Measurements from ENCODE around the gene TMEM138. TPM values are rescaled to one million over a fixed set of nuclear protein-coding genes. Genes with fewer than 3 reads are reported as not detected.

The TMEM138 gene
- 10 to 100 TPM; 10.8 to 20.4 (median 13.7) TPM for total RNA-seq
- polyA plus RNA-seq, result 10 to 100 TPM; 32.8 to 39.2 TPM

GRCh38 chr11:61361741-61362541 is at the start of gene TMEM138, which contains the start of gene CYB561A3:
Gene TMEM138 (plus strand): TSS chr11:61362374. CDS start chr11:61364391, 2,017 bp downstream.
Gene CYB561A3 (minus strand): TSS chr11:61361882. CDS start chr11:61356713, 5,169 bp downstream.
- 0% methylated on average over 62 to 63 of the region's 63 CpGs for WGBS, 2 donors
- no peaks in the 10 kb centered on the region for H3K27me3 ChIP-seq

DNA sequence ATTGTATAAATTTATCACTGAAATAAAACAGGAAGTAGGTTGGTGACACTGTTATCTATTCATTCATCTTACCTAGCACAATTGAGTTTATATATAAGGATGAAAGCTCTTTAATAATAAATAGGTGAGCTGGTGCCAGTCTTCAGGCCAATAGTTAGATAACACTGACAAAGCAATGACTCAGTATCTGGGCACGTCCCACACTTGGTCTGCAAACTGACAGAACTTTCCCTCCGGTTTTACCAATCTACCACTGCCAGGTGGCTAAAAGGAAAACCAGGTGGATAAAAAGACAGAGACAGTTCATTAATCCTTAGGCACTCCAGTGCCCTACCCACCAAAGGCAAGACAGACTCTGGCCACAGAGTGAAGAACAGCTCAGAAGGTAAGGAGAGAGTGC is 46.9 kb upstream of the TMEM138 start:
- 32 to 46% methylated on average over 2 of the region's 2 CpGs for WGBS, 2 donors
- H3K36me3 ChIP-seq, result peaks cover 4 to 83% (median 34%) of the 10 kb centered on the region in 3 donors
- H3K27ac ChIP-seq, result no peak overlapping the region
- no peaks in the 10 kb centered on the region for H3K27me3 ChIP-seq
- FAIRE-seq (no peak), DNase-seq (no peak), ATAC-seq (peak in 1 of 4 donors; percentile 20)
- H3K9me3 ChIP-seq, result no peaks in the 10 kb centered on the region
- no peak for TF ChIP-seq CTCF (IDR thresholded peaks at IDR 0.05)
- no peaks in the 10 kb centered on the region for H3K4me1 ChIP-seq
- H3K4me3 ChIP-seq, result no peak overlapping the region
- intact Hi-C loops (cut with DNase I), result no loop called here

More at GRCh38 chr11:61361741-61362541, at the start of gene TMEM138, which contains the start of gene CYB561A3:
- intact Hi-C loops (cut with DNase I), result no loop called here
- FAIRE-seq (no peak), ATAC-seq (peak; percentile 95 to 98 (median 96)), DNase-seq (peak; percentile 89 to 96 (median 91))
- no peak for TF ChIP-seq CTCF (IDR thresholded peaks at IDR 0.05)
- peak within 1 kb of the TSS; percentile 91 to 98 (median 92) for H3K27ac ChIP-seq
- H3K4me1 ChIP-seq, result peaks cover 0 to 19% (median 10%) of the 10 kb centered on the region in 3 donors
- no peaks in the 10 kb centered on the region for H3K9me3 ChIP-seq
- H3K36me3 ChIP-seq, result peaks cover 0 to 20% (median 4%) of the 10 kb centered on the region in 3 donors
- H3K4me3 ChIP-seq, result peak within 1 kb of the TSS; percentile 54 to 82 (median 56)

- Histone ChIP-seq H3K36me3 (peaks cover 0 to 56% (median 30%) of the 10 kb centered on the region in 3 donors), H3K27me3 (no peaks in the 10 kb centered on the region), H3K27ac (no peak overlapping the region), H3K9me3 (no peaks in the 10 kb centered on the region), H3K4me3 (no peak overlapping the region), H3K4me1 (no peaks in the 10 kb centered on the region)
- intact Hi-C loops (cut with DNase I), result no loop called here
- DNase-seq (no peak), FAIRE-seq (no peak), ATAC-seq (no peak)
- 74 to 84% methylated on average over 2 of the region's 2 CpGs for WGBS, 2 donors
- no peak for TF ChIP-seq CTCF (IDR thresholded peaks at IDR 0.05)
Observed at GRCh38 chr11:61325649-61326414, 36.3 kb upstream of the TMEM138 start.

DNA sequence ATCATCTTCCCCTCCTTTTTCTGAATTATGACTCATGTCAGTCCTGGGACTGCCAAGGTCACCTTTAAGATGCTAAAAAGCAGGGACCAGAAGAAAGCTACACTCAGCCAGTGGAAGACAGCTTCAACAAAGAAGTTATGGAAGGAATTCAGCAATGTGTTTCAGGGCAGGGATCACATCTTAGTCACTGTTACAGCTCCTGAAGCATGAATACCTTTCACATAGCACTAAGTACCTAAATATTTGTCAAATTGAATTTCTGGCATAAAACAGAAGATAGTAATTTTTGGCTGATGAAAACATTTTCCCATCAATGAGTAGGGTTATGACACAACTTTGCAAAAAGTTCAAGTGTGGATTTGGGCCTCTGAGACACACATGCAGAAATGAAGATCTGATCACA is 34.5 kb upstream of the TMEM138 start:
- ATAC-seq, result no peak
- peaks cover 0 to 37% (median 30%) of the 10 kb centered on the region in 3 donors for H3K36me3 ChIP-seq
- FAIRE-seq, result no peak

More for the DNA sequence above, 34.5 kb upstream of the TMEM138 start:
- Histone ChIP-seq H3K4me3 (no peak overlapping the region), H3K27ac (no peak overlapping the region), H3K4me1 (peaks cover 4 to 11% (median 10%) of the 10 kb centered on the region in 3 donors), H3K9me3 (no peaks in the 10 kb centered on the region), H3K27me3 (no peaks in the 10 kb centered on the region)
- TF ChIP-seq CTCF (IDR thresholded peaks at IDR 0.05), result no peak
- no peak for DNase-seq
- intact Hi-C loops (cut with DNase I), result no loop called here
